ENCODE results near the gene MUC22. TPM values are rescaled to one million over a fixed set of nuclear protein-coding genes. Genes with fewer than 3 reads are reported as not detected.

MUC22 gene
- total and polyA plus RNA-seq, 10 of the 15 experiments (the other 5 are each of a cell fraction or from before 2014, with no cell fraction given): under 0.01 to 0.09 (median 0.04) TPM; not detected in 4

- ATAC-seq (no peak), DNase-seq (ENCODE audit: low read depth, low spot score) (no peak), FAIRE-seq (no peak)
- 27% methylated on average over 1 of the region's 1 CpG for WGBS (ENCODE audit: insufficient coverage, insufficient replicate concordance, low lambda C conversion rate, missing lambda C conversion rate)
- Histone ChIP-seq H3K4me3 (no peak overlapping the region), H3K9ac (ENCODE audit: control insufficient read depth, insufficient read depth, low read length) (no peak overlapping the region), H3K4me2 (ENCODE audit: control insufficient read depth, insufficient read depth) (no peak overlapping the region), H2AFZ (ENCODE audit: control insufficient read depth, low read depth, low read length) (no peak overlapping the region), H3K27ac (ENCODE audit: control insufficient read depth, insufficient read depth) (no peak overlapping the region), H3K4me1 (ENCODE audit: control insufficient read depth, insufficient read depth, low read length) (0 out of 2 replicates have a peak, but pooled peaks cover 4% of the 10 kb centered on the region), H3K27me3 (replicated peaks in 1 of 2; ENCODE audit: control insufficient read depth in 2 of 2, insufficient read depth in 2 of 2, low read length in 1 of 2) (peaks cover 0 to 2% of the 10 kb centered on the region in 2 experiments; a peak in 3 of 4 replicates), H3K9me3 (replicated peaks; ENCODE audit: control insufficient read depth, insufficient read depth, low read length) (no peaks in the 10 kb centered on the region), H3K36me3 (ENCODE audit: control insufficient read depth in 2 of 2, insufficient read depth in 2 of 2, low read length in 1 of 2) (no peaks in the 10 kb centered on the region), H3K79me2 (ENCODE audit: control insufficient read depth, insufficient read depth, low read length) (no peaks in the 10 kb centered on the region), H4K20me1 (ENCODE audit: control insufficient read depth, insufficient read depth) (no peaks in the 10 kb centered on the region)
- POLR2A ChIA-PET: no interaction called here
- no peak for TF ChIP-seq LARP7 (IDR thresholded peaks at IDR 0.05)
- TF ChIP-seq RUNX3 (IDR thresholded peaks at IDR 0.05; ENCODE audit: low read length): peak; percentile 28; the same call in 1 of the 2 replicates
- in situ Hi-C loops (cut with MboI): no loop called here
- RAD21 ChIA-PET (ENCODE audit: unreplicated experiment): interaction anchor here (1.4 kb wide), 1 partner anchor 108 kb away, joined by 3 read pairs; no protein-coding TSS in a partner anchor
- SMC1A ChIA-PET (ENCODE audit: uncharacterized antibody, unreplicated experiment): interaction anchor here (0.6 kb wide), 1 partner anchor 11 kb away, joined by 3 read pairs; no protein-coding TSS in a partner anchor
- CTCF ChIA-PET: interaction anchor here (1.0 to 1.6 kb wide), 2 partner anchors 64 to 101 kb away, joined by 4 read pairs; no protein-coding TSS in a partner anchor
- intact Hi-C loops (cut with micrococcal nuclease; ENCODE audit: unreplicated experiment): no loop called here
- BruUV-seq (replicated peaks): no TSS peak
Measured at GRCh38 chr6:30979141-30979540, 31.1 kb upstream of the MUC22 start.

GRCh38 chr6:30979690-30980089, 30.6 kb upstream of the MUC22 start:
- Histone ChIP-seq H3K27me3 (replicated peaks in 1 of 2; ENCODE audit: control insufficient read depth in 2 of 2, insufficient read depth in 2 of 2, low read length in 1 of 2) (peaks cover 0 to 2% of the 10 kb centered on the region in 2 experiments; a peak in 3 of 4 replicates), H3K79me2 (ENCODE audit: control insufficient read depth, insufficient read depth, low read length) (no peaks in the 10 kb centered on the region), H3K4me3 (no peak overlapping the region), H3K9me3 (replicated peaks; ENCODE audit: control insufficient read depth, insufficient read depth, low read length) (no peaks in the 10 kb centered on the region), H3K36me3 (ENCODE audit: control insufficient read depth in 2 of 2, insufficient read depth in 2 of 2, low read length in 1 of 2) (no peaks in the 10 kb centered on the region), H3K4me2 (ENCODE audit: control insufficient read depth, insufficient read depth) (no peak overlapping the region), H3K27ac (ENCODE audit: control insufficient read depth, insufficient read depth) (no peak overlapping the region), H3K9ac (ENCODE audit: control insufficient read depth, insufficient read depth, low read length) (no peak overlapping the region), H3K4me1 (ENCODE audit: control insufficient read depth, insufficient read depth, low read length) (0 out of 2 replicates have a peak, but pooled peaks cover 4% of the 10 kb centered on the region), H4K20me1 (ENCODE audit: control insufficient read depth, insufficient read depth) (no peaks in the 10 kb centered on the region), H2AFZ (ENCODE audit: control insufficient read depth, low read depth, low read length) (no peak overlapping the region)
- intact Hi-C loops (cut with micrococcal nuclease; ENCODE audit: unreplicated experiment): no loop called here
- DNase-seq (ENCODE audit: low read depth, low spot score) (no peak), FAIRE-seq (no peak), ATAC-seq (no peak)
- POLR2A ChIA-PET: no interaction called here
- RAD21 ChIA-PET (ENCODE audit: unreplicated experiment): interaction anchor here (1.4 kb wide), 1 partner anchor 108 kb away, joined by 3 read pairs; no protein-coding TSS in a partner anchor
- CTCF ChIA-PET: interaction anchor here (1.0 to 1.6 kb wide), 2 partner anchors 64 to 100 kb away, joined by 4 read pairs; no protein-coding TSS in a partner anchor
- no TSS peak for BruUV-seq (replicated peaks)
- SMC1A ChIA-PET (ENCODE audit: uncharacterized antibody, unreplicated experiment): interaction anchor here (0.6 kb wide), 1 partner anchor 11 kb away, joined by 3 read pairs; no protein-coding TSS in a partner anchor
- 9% methylated on average over 4 of the region's 4 CpGs for WGBS (ENCODE audit: insufficient coverage, insufficient replicate concordance, low lambda C conversion rate, missing lambda C conversion rate)
- in situ Hi-C loops (cut with MboI): no loop called here
- TF ChIP-seq TCF12 (IDR thresholded peaks at IDR 0.05; ENCODE audit: low read depth, low read length): no peak
- TF ChIP-seq E2F8 (IDR thresholded peaks at IDR 0.05; ENCODE audit: low read depth, partially characterized antibody): no peak
- TF ChIP-seq SRF (IDR thresholded peaks at IDR 0.05; ENCODE audit: low read depth in 2 of 2, low read length in 2 of 2): no peak
- no peak for TF ChIP-seq RELA (IDR thresholded peaks at IDR 0.05; ENCODE audit: borderline replicate concordance, partially characterized antibody)

Measured in GM12878 (cell line).